HEK293 (cell line): ENCODE data around the gene OR52I1.

Source experiments
- CTCF ChIA-PET: fragments of 350-600 bp; formaldehyde crosslinking; extraction: SDS; loops from one replicate; lab custom pipeline; 2021; ENCODE audit warnings: antibody characterized with exemption; lab: Yijun Ruan, JAX
- POLR2A ChIA-PET: fragments of 300-600 bp; formaldehyde crosslinking; extraction: SDS; loops from one replicate; lab custom pipeline; 2020; ENCODE audit warnings: antibody characterized with exemption, inconsistent platforms; lab: Yijun Ruan, JAX
- H3K27ac ChIP-seq: fragments of 200-500 bp; sonication (Bioruptor generic); 2 replicates; pipeline ENCODE4 v1.5.1; 2014; ENCODE audit warnings: low read depth, low read length, control low read depth, inconsistent platforms; ENCODE audit errors: extremely low read depth
- H3K36me3 ChIP-seq, 2 experiments: fragments of 200-500 bp in 1 of 2; sonication (Bioruptor generic) in 1 of 2; 1 replicate in 1 of 2; 2 replicates in 1 of 2; pipeline ENCODE4 v1.5.1; 2014 to 2017; ENCODE audit warnings: inconsistent platforms in 2 of 2, low read length in 2 of 2; ENCODE audit not compliant: control insufficient read depth in 2 of 2, insufficient read depth in 1 of 2
- H3K4me1 ChIP-seq: fragments of 200-500 bp; sonication (Bioruptor generic); 2 replicates; pipeline ENCODE4 v1.5.1; 2014; ENCODE audit warnings: mild to moderate bottlenecking, low read length, inconsistent platforms; ENCODE audit not compliant: control insufficient read depth, insufficient read depth
- H3K4me3 ChIP-seq: 2 replicates; pipeline ENCODE4 v1.5.1; 2011; ENCODE audit warnings: low read depth, mild to moderate bottlenecking, control low read depth, low read length, moderate library complexity
- H3K9me3 ChIP-seq: fragments of 200-500 bp; sonication (Bioruptor generic); 2 replicates; pipeline ENCODE4 v1.5.1; 2014; ENCODE audit warnings: low read depth, low read length, inconsistent platforms; ENCODE audit not compliant: control insufficient read depth, insufficient read depth
- AEBP2 ChIP-seq: fragments of 450-650 bp; formaldehyde crosslinking; IDR thresholded peaks from 2 replicates; pipeline ENCODE4 v1.5.1; 2016; ENCODE audit warnings: missing biosample characterization, missing genetic modification characterization, borderline replicate concordance
- ATF2 ChIP-seq: fragments of 450-650 bp; formaldehyde crosslinking; IDR thresholded peaks from 2 replicates; pipeline ENCODE4 v1.5.1; 2016; ENCODE audit warnings: missing biosample characterization, missing genetic modification characterization, low read depth
- BCL11A ChIP-seq: fragments of 450-650 bp; formaldehyde crosslinking; IDR thresholded peaks from 2 replicates; pipeline ENCODE4 v1.5.1; 2016; ENCODE audit warnings: low read depth, missing biosample characterization, missing genetic modification characterization
- GFI1B ChIP-seq: fragments of 450-650 bp; formaldehyde crosslinking; IDR thresholded peaks from 2 replicates; pipeline ENCODE4 v1.5.1; 2016; ENCODE audit warnings: missing biosample characterization, missing genetic modification characterization
- KLF16 ChIP-seq: fragments of 450-650 bp; formaldehyde crosslinking; IDR thresholded peaks from 2 replicates; pipeline ENCODE4 v1.5.1; 2017; ENCODE audit warnings: missing biosample characterization, missing genetic modification characterization
- MEIS1 ChIP-seq: sonication (generic); formaldehyde crosslinking; IDR thresholded peaks from 2 replicates; pipeline ENCODE4 v1.8.1; 2022; ENCODE audit warnings: missing genetic modification reagents, mild to moderate bottlenecking, borderline replicate concordance
- SP7 ChIP-seq: fragments of 450-650 bp; formaldehyde crosslinking; IDR thresholded peaks from 2 replicates; pipeline ENCODE4 v1.5.1; 2016; ENCODE audit warnings: missing biosample characterization, missing genetic modification characterization
- ZNF121 ChIP-seq: fragments of 450-650 bp; formaldehyde crosslinking; IDR thresholded peaks from 2 replicates; pipeline ENCODE4 v1.5.1; 2016; ENCODE audit warnings: missing biosample characterization, missing genetic modification characterization
- ZNF133 ChIP-seq: fragments of 450-650 bp; formaldehyde crosslinking; IDR thresholded peaks from 2 replicates; pipeline ENCODE4 v1.5.1; 2016; ENCODE audit warnings: missing biosample characterization, missing genetic modification characterization
- ZNF157 ChIP-seq: fragments of 450-650 bp; formaldehyde crosslinking; IDR thresholded peaks from 2 replicates; pipeline ENCODE4 v1.5.1; 2016; ENCODE audit warnings: missing biosample characterization, missing genetic modification characterization
- ZNF18 ChIP-seq: fragments of 450-650 bp; formaldehyde crosslinking; IDR thresholded peaks from 2 replicates; pipeline ENCODE4 v1.5.1; 2016; ENCODE audit warnings: missing biosample characterization, missing genetic modification characterization
- ZNF19 ChIP-seq: fragments of 450-650 bp; formaldehyde crosslinking; IDR thresholded peaks from 2 replicates; pipeline ENCODE4; 2016; ENCODE audit warnings: missing biosample characterization, missing genetic modification characterization, low read depth
- ZNF202 ChIP-seq: fragments of 450-650 bp; formaldehyde crosslinking; IDR thresholded peaks from 2 replicates; pipeline ENCODE4 v1.5.1; 2016; ENCODE audit warnings: missing biosample characterization, missing genetic modification characterization, borderline replicate concordance
- ZNF248 ChIP-seq: fragments of 450-650 bp; formaldehyde crosslinking; IDR thresholded peaks from 2 replicates; pipeline ENCODE4 v1.5.1; 2017; ENCODE audit warnings: missing biosample characterization, missing genetic modification characterization
- ZNF266 ChIP-seq: fragments of 450-650 bp; formaldehyde crosslinking; IDR thresholded peaks from 2 replicates; pipeline ENCODE4 v1.5.1; 2016; ENCODE audit warnings: missing biosample characterization, missing genetic modification characterization, low read depth
- ZNF274 ChIP-seq, 2 experiments: fragments of 200-500 bp in 1 of 2; fragments of 450-650 bp in 1 of 2; sonication (Bioruptor generic) in 1 of 2; formaldehyde crosslinking in 1 of 2; IDR thresholded peaks; 2 replicates each; pipeline versions ENCODE4 v1.5.1 to v1.6.1; 2014 to 2016; ENCODE audit warnings: borderline replicate concordance in 1 of 2, inconsistent platforms in 1 of 2, low read length in 1 of 2, missing biosample characterization in 1 of 2, missing genetic modification characterization in 1 of 2
- ZNF324 ChIP-seq: fragments of 450-650 bp; formaldehyde crosslinking; IDR thresholded peaks from 2 replicates; pipeline ENCODE4 v1.5.1; 2016; ENCODE audit warnings: missing biosample characterization, missing genetic modification characterization
- ZNF521 ChIP-seq: fragments of 450-650 bp; formaldehyde crosslinking; IDR thresholded peaks from 2 replicates; pipeline ENCODE4 v1.5.1; 2017; ENCODE audit warnings: missing biosample characterization, mild to moderate bottlenecking, missing genetic modification characterization
- ZNF544 ChIP-seq: fragments of 450-650 bp; formaldehyde crosslinking; IDR thresholded peaks from 2 replicates; pipeline ENCODE4 v1.5.0; 2017; ENCODE audit warnings: missing biosample characterization, missing genetic modification characterization
- ZNF600 ChIP-seq: fragments of 450-650 bp; formaldehyde crosslinking; IDR thresholded peaks from 2 replicates; pipeline ENCODE4 v1.5.1; 2016; ENCODE audit warnings: missing biosample characterization, missing genetic modification characterization
- ZNF624 ChIP-seq: fragments of 450-650 bp; formaldehyde crosslinking; IDR thresholded peaks from 2 replicates; pipeline ENCODE4 v1.5.1; 2017; ENCODE audit warnings: missing biosample characterization, missing genetic modification characterization
- ZNF843 ChIP-seq: fragments of 450-650 bp; formaldehyde crosslinking; IDR thresholded peaks from 2 replicates; pipeline ENCODE4 v1.5.1; 2016; ENCODE audit warnings: missing biosample characterization, missing genetic modification characterization
- TF ChIP-seq, protein P1 (sequence below): fragments of 450-650 bp; IDR thresholded peaks from 2 replicates; pipeline ENCODE4 v1.5.1; 2018; ENCODE audit warnings: missing biosample characterization, missing genetic modification characterization
- TF ChIP-seq, protein P2 (sequence below): IDR thresholded peaks from 2 replicates; pipeline ENCODE4 v1.6.1; 2011; ENCODE audit warnings: mild to moderate bottlenecking, low read depth, low read length, borderline replicate concordance
- TF ChIP-seq, protein P3 (sequence below): fragments of 450-650 bp; formaldehyde crosslinking; IDR thresholded peaks from 2 replicates; pipeline ENCODE4 v1.5.1; 2017; ENCODE audit warnings: missing biosample characterization, mild to moderate bottlenecking, missing genetic modification characterization, moderate library complexity

Gene OR52I1

DNA sequence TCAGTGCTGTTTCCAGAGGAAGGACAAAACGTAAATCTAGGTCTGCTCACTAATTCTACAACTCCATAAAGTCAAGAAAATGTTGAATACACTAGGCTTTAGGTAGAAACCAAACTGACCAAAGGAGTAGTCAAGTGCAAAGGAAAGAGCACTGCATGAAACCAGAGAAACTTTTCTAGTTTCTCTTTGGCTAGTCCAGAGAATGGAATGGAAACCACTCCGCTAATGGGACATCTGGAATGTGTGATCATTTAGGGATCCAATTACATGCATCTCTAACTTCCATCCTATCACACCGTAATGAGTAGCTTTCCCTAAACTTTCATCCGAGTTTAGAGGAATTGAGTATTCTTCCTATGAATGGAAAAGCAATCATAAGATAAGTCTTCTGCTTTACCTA is 46.4 kb upstream of the OR52I1 start:
- no peaks in the 10 kb centered on the region for H3K36me3 ChIP-seq
- no peaks in the 10 kb centered on the region for H3K4me1 ChIP-seq
- POLR2A ChIA-PET: no interaction called here
- TF ChIP-seq ZNF121 (tag by site-specific recombination) (no peak), ZNF544 (tag by site-specific recombination) (no peak), BCL11A (tag by site-specific recombination) (no peak), ZNF18 (tag by site-specific recombination) (no peak), ZNF324 (tag by site-specific recombination) (no peak), ZNF521 (tag by site-specific recombination) (no peak), ZNF202 (tag by site-specific recombination) (no peak), ZNF19 (no peak), ZNF133 (tag by site-specific recombination) (no peak), ZNF248 (tag by site-specific recombination) (no peak)
- TF ChIP-seq, protein P1, sequence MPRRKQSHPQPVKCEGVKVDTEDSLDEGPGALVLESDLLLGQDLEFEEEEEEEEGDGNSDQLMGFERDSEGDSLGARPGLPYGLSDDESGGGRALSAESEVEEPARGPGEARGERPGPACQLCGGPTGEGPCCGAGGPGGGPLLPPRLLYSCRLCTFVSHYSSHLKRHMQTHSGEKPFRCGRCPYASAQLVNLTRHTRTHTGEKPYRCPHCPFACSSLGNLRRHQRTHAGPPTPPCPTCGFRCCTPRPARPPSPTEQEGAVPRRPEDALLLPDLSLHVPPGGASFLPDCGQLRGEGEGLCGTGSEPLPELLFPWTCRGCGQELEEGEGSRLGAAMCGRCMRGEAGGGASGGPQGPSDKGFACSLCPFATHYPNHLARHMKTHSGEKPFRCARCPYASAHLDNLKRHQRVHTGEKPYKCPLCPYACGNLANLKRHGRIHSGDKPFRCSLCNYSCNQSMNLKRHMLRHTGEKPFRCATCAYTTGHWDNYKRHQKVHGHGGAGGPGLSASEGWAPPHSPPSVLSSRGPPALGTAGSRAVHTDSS (tag by site-specific recombination): no peak
- TF ChIP-seq, all 188 proteins: peak for 0
- Histone ChIP-seq H3K27ac (no peak overlapping the region), H3K4me3 (no peak overlapping the region), H3K9me3 (no peaks in the 10 kb centered on the region)
- CTCF ChIA-PET: interaction anchor here (0.8 to 2.9 kb wide), 4 partner anchors 8 to 365 kb away, joined by 5 to 18 read pairs (median 6); no protein-coding TSS in a partner anchor

- no peaks in the 10 kb centered on the region for H3K9me3 ChIP-seq
- ChIA-PET POLR2A (no interaction called here), CTCF (interaction anchor here (0.6 to 3.2 kb wide), 11 partner anchors 9 to 1404 kb away, joined by 3 to 13 read pairs (median 4); partner anchors contain the start of genes OR52K1 and TRIM68)
- no peak overlapping the region for H3K27ac ChIP-seq
- H3K4me1 ChIP-seq: no peaks in the 10 kb centered on the region
- H3K4me3 ChIP-seq: no peak overlapping the region
- H3K36me3 ChIP-seq: no peaks in the 10 kb centered on the region
- TF ChIP-seq ZNF600 (tag by site-specific recombination) (no peak), ZNF157 (tag by site-specific recombination) (no peak), ZNF202 (tag by site-specific recombination) (no peak), ZNF843 (tag by site-specific recombination) (no peak), AEBP2 (tag by site-specific recombination) (no peak), KLF16 (tag by site-specific recombination) (no peak), SP7 (tag by site-specific recombination) (no peak), ZNF274 (IDR thresholded peaks at IDR 0.05; ENCODE audit: low read length) (no peak), ZNF274 (tag by site-specific recombination; IDR thresholded peaks at IDR 0.05; ENCODE audit: borderline replicate concordance) (no peak), GFI1B (tag by site-specific recombination) (no peak), ZNF266 (tag by site-specific recombination) (no peak), ZNF624 (no peak), MEIS1 (CRISPR knock-in tag) (no peak), ATF2 (tag by site-specific recombination) (no peak)
- TF ChIP-seq, protein P2, sequence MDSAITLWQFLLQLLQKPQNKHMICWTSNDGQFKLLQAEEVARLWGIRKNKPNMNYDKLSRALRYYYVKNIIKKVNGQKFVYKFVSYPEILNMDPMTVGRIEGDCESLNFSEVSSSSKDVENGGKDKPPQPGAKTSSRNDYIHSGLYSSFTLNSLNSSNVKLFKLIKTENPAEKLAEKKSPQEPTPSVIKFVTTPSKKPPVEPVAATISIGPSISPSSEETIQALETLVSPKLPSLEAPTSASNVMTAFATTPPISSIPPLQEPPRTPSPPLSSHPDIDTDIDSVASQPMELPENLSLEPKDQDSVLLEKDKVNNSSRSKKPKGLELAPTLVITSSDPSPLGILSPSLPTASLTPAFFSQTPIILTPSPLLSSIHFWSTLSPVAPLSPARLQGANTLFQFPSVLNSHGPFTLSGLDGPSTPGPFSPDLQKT: no peak
- TF ChIP-seq, protein P3, sequence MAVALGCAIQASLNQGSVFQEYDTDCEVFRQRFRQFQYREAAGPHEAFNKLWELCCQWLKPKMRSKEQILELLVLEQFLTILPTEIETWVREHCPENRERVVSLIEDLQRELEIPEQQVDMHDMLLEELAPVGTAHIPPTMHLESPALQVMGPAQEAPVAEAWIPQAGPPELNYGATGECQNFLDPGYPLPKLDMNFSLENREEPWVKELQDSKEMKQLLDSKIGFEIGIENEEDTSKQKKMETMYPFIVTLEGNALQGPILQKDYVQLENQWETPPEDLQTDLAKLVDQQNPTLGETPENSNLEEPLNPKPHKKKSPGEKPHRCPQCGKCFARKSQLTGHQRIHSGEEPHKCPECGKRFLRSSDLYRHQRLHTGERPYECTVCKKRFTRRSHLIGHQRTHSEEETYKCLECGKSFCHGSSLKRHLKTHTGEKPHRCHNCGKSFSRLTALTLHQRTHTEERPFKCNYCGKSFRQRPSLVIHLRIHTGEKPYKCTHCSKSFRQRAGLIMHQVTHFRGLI (tag by site-specific recombination): no peak
Measured at GRCh38 chr11:4551346-4551979, 42.4 kb upstream of the OR52I1 start.
